ENCODE measurements around the gene TCL1B.

DNA sequence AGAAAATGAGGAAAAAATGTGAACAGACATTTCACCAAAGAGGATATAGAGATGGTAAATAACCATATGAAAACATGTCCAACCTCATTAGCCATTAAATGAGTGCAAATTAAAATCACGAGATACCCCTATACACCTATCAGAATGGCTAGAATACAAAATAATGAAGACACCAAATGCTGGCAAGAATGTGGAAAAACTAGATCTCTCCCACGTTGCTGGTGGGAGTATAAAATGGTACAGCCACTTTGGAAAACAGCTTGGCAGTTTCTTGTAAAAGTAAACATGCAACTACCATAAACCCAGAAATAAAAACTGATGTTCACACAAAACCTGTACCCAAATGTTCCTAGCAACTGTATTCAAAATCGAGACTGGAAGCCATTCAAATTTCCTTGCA, 38.3 kb upstream of the TCL1B start:
- TF ChIP-seq, protein P1, sequence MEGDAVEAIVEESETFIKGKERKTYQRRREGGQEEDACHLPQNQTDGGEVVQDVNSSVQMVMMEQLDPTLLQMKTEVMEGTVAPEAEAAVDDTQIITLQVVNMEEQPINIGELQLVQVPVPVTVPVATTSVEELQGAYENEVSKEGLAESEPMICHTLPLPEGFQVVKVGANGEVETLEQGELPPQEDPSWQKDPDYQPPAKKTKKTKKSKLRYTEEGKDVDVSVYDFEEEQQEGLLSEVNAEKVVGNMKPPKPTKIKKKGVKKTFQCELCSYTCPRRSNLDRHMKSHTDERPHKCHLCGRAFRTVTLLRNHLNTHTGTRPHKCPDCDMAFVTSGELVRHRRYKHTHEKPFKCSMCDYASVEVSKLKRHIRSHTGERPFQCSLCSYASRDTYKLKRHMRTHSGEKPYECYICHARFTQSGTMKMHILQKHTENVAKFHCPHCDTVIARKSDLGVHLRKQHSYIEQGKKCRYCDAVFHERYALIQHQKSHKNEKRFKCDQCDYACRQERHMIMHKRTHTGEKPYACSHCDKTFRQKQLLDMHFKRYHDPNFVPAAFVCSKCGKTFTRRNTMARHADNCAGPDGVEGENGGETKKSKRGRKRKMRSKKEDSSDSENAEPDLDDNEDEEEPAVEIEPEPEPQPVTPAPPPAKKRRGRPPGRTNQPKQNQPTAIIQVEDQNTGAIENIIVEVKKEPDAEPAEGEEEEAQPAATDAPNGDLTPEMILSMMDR (IDR thresholded peaks at IDR 0.05 in 4 of 5, conservative IDR thresholded peaks at IDR 0.05 in 1 of 5) = no peak
- no peak for TF ChIP-seq POLR2A (IDR thresholded peaks at IDR 0.05)
